ENCODE data around the gene SETD3.

SETD3 gene

DNA sequence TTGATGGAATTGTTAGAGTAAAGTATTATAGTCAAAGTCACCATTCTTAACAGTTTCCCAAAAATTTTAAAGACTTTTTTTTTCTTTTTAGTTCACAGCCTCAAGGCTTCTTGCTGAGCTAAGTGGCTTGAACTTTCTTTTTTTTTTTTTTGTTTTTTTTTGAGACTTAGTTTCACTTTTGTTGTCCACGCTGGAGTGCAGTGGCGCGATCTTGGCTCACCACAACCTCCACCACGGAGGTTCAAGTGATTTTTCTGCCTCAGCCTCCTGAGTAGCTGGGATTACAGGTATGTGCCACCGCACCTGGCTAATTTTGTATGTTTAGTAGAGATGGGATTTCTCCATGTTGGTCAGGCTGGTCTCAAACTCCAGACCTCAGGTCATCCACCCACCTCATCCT lies 92.8 kb downstream of the SETD3 start:
- no peak for DNase-seq

DNA sequence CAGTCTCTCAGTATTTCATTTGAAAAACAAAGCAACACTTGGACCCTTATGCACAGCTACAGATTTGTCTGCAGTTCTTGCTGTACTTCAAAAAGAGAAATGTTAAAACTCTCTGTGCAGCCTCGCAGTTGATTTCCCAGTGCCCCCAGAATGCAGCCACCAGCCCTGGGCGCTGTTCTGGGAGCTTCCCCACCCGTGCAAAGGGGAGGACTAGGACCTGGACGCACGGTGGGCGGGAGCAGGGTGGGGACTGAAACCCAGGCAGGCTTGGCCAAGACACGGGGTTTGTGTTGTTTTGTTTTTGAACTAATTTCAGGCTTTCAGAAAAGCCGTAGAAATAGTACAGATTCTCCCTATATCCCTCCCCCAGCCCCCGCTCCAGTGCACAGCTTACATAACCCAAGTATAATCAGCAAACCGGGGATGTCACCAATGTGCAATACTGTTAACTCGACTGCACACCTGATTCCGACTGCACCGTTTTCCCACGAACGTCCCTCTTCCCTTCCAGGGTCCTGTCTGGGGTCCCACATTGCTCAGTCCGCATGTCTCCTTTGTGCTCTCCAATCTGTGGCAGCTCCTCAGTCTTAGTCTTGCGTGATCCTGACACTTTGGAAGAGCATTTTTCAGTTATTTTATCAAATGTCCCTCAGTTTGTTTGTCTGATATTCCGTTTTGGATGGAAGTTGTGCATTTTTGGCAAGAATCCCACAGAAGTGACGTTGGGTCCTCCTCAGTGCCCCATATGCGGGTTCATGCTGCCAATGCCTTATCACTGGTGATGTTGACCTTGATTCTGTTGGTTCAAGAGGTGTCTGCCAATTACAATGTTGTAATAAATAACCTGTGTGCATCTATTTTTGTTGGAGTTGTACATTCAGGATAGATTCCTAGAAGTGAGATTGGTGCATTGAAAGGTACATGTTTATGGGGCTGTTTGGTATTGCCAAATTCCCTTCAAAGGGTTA lies 95.9 kb downstream of the SETD3 start:
- no peak for DNase-seq

DNA sequence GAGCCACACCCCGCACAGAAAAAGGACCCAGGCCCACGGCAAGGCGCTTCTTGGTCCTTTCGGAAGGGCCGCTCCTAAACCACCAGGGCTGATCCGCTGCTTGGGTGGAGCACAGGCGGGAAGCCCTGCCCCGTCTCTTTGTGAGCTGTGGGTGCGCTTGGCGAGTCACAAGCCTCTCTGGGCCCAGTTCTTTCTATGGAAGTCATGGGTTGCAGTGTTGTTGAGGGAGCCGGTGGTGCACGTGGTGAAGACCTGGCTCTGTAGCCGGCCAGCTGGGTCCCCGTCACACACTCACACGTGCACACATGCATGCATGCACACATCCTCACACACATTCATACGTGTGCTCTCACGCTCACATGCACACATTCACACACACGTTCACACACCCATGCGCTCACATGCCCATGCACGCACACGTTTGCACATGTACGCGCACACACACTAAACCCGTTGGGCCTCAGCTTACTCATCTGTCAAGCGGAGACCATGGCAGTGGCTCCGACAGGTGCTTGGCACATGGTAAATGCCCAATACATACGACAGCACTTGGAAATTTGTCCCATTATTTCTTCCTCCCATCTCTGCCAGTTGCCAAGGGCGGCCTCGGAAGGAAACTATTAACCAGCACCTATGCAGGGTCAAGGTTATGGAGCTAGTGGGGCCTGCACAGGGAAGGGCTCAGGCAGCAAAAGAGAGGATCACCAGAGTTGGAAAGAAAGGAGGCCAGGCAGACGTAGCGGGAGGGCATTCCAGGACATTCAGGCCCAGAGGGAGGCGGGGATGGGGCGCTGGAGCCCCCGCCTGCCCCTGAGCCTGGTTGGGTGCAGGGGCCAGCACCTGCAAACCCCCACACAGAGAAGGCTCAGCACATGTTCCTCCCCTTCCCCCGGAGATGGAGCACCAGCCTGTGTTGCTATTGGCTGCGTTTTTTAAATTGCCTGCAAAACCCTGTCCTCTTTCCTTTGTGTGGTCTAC lies 96.9 kb downstream of the SETD3 start:
- no peak for DNase-seq

DNA sequence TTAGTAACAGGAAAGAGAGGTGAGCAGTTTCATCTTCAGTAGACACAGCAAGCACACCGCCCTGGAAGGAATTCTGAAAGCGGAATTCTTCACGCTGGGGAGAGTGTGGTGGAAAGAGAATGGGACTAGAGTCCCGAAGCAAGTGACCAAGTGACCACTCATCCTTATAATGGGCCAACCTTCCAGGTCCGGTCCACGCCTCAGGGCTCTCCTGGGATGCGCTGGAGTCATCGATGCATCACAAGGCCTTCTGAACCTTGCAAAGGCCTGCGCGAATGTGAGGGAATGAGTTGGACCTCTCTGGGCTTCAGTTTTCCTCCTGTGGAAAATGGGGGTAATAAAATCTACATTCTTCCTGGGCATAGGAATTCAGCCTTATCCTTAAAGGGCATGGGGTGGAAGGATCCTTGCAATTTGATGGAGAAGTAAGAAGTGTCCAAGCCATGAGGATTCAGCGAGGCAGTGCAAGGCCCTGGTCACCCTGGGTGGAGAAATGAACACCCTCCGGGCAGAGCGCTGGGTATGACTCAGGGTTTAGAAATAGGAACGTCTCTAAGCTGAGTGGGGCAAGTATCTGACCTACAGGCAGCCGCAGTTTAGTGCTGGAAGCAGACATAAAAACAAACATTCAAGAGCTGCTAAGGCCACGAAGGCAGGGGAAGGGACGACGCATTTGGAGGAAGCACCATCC lies 97.7 kb downstream of the SETD3 start:
- no peak for DNase-seq

DNA sequence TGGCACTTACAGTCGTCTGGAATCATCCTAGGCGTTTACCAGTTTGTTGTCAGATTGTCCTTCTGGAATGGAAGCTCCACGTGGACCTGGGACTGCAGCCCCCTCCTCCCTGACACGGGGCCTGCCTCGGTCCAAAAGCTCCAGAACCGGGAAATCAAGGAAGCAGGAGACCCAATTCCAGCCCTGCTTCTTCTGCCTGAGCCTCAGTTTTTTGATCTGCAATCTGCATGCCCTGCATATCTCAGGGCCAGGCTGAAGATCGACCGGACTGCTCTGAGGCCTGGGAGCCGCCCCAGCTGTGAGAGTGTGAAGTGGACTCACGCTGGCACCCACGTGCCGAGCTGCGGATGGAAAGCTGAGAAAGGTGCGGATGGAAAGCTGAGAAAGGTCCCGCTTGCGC lies 98.6 kb downstream of the SETD3 start:
- DNase-seq: no peak

DNA sequence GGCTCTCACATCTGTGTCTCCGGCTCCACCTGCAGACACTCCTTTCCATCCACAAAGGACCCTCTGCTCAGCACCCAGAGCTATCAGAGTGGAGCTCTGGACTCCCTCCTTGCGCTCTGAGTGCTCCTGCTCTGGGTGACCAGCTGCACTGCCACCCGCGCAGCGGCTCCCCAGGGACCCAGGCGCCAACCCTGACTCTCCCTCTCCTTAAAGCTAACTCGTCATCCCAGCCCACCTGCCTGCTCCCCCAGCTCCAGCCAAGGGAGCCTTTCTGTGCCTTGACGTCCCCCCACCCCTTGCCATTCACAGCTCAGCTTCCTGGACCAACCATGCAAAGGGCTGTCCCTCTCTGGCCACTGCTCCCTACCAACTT lies 99.0 kb downstream of the SETD3 start:
- no peak for DNase-seq

DNA sequence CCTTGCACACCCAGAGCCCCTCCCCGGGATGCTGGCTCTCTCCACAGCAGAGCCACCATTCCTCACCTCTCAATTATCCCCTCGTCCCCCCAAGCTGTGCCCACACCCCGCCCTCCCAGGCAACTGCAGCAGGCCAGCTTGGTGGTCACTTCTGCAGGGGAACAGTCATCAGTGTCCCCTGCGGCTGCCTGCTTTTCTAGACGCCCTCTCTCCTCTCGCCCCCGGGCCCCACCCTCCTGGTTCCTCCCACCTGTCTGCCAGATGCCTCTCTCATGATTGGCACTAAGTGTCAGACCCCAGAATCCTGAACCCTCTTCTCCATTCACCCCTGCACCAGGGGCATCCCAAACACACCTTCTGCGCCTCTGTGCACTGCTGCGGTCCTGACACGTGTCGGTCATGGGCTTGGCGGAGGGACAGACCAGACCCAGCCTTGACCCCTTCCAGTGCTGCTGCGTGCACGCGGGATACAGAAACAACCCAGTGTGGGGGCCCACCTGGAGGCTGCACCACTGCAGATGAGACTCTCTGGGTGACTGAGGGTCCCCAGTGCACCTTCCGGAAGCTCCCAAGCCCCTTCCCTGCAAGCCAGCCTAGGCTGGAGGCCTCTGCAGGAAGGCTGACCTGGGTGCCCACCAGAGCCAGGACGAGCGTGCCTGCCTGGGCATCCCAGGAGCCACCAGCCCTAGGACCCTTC lies 99.5 kb downstream of the SETD3 start:
- no peak for DNase-seq

DNA sequence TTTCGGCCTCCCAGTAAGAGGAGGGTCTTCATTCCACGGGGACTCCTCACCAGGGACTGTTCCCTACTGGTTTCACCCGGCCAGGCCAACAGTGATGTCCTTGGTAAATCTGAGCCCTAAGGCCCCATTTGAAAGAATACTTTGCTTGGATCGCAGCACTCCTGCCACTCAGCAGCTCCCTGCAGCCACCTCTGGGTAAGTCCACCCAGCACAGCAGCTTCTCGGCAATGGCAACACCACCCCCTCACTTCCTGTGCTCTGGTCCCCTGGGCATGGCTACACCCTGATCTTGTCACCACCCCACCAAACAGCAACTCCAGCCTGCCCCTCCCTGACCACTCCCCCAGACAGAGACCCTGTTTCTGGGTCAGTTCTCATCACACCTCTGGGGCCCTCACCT lies 100.3 kb downstream of the SETD3 start:
- no peak for DNase-seq

DNA sequence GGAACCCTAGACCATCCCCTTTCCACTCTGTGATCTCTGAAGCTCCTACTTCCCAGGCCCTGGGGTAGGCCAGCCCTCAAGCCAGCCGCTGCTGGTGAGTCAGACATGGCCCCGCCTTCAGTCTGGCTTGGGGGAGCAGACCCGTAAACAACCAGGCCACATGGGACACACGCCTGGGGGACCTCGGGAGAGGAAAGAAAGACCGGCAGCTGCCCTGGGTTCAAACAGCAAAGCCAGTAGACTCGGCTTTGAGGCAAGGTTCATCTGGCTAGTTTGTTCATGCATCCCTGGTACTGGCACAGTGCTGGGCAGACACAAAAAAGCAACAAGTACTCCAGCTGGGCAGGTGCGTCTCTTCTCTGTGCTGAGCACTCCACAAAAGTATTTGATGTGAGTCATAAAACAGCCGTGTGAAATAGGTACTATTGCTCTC lies 101.9 kb downstream of the SETD3 start:
- DNase-seq: no peak

DNA sequence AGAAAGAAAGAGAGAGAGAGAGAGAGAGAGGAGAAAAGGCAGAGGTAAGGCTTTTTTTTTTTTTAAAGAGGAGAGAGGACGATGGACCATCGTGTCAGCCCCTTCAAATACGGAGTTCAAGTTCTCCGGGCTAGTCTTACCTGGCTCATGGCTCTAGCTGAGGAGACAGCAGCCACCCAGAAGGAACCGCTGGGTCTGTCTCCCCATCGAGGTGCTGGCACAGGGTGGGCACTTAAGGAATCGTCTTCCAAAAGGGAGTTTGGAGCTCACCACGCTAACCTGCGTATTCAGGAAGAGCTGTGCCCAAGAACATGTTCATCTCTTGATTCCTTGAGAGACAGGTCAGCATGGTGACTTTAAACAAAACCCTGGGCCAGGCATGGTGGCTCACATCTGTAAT lies 102.7 kb downstream of the SETD3 start:
- no peak for DNase-seq

DNA sequence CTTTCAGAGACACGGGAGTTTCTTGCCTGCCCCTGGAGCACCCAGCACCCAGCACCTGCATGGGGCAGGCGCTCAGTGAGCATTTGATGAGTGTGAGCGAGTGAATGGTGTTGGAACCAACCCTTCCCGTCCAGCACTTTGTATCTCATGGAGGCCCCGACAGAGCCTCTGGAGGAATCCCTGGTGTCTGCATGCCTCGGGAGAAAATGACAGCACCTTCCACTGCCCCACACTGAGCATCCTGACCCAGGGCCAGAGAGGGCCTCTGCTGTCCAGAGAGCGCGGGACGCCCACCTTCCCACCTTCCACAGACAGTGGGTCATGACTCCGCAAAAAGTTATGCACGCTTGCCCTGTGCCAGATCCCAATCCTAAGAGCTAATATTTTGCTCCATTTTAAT lies 105.7 kb downstream of the SETD3 start:
- no peak for DNase-seq

DNA sequence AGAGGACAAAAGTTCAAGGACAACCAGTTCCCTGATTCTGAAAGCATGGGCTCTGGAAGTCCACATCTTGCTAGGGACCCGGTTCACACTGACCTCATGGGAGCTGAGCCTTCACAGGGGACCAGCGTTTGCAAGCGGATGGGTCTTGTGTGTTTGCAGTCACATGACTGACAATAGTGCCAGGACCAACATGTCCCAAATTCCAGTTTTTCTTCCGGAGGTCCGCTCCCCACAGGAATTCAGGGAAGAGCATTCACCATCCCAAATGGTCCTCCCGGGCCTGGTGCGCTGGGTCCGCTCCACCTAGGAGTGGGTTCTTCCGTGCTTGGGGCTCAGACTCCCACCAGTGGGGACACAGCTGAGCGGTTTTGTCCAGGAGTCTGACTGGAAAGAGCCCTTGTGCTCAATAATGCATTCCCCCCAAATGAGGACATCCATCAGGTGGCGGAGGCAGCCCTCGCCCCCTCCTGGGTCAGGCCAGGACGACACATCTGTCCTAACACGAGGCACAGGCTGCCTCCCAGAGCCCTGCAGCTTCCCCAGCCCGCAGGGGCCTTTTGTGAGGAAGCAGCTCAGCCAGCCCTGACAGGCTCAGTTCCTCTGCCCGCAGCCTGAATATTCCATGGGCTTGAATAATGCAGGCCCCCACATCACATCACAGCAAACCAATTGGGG lies 116.9 kb downstream of the SETD3 start:
- DNase-seq: no peak

DNA sequence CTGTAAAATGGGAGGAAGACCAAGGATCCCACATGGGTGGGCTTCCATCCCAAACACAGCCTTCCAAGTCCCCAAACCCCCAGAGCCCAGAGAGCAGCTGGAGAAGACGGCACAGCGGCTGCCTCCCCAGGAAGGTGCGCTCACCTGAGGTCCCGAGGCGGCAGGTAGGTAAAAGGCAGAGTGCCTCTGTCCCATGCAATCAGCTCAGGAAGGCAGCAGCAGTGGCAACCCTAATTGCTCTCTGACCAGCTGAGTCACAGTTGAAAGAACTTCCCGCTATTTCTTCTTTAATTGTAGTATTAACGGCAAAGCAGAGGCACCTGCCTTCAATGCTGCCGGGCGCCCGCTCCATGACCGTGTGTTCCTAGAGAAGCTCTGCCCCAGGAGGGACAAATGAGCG lies 117.6 kb downstream of the SETD3 start:
- no peak for DNase-seq

DNA sequence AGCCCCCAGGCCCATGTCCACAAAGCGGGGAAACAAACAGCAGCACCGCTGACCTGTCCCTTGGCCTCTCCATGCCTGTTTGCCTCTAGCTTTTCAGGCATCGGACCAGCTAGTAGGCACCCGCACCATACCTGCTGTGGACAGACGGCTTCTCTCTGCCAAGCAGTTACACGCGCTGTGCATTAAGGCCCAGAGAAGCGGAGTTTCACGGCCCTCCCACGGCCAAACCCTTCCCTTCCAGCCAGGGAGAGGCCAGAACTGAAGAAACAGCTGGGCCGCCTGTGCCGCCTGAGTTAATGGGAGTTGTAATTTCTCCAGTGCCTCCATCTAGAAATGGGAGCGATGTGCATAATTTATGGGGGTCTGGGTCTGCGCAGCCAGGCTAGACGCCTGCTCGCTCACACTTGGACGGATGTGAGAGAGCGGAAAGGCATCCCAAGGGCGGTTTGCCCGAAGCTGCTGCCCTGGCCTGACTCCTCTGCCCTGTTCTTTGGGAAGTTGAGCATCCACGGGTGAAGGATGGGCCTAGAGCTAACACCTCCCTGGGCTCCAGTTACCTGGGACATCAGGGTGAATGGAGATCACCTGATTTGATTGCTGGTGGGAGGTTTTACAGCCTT lies 119.0 kb downstream of the SETD3 start:
- DNase-seq: no peak

DNA sequence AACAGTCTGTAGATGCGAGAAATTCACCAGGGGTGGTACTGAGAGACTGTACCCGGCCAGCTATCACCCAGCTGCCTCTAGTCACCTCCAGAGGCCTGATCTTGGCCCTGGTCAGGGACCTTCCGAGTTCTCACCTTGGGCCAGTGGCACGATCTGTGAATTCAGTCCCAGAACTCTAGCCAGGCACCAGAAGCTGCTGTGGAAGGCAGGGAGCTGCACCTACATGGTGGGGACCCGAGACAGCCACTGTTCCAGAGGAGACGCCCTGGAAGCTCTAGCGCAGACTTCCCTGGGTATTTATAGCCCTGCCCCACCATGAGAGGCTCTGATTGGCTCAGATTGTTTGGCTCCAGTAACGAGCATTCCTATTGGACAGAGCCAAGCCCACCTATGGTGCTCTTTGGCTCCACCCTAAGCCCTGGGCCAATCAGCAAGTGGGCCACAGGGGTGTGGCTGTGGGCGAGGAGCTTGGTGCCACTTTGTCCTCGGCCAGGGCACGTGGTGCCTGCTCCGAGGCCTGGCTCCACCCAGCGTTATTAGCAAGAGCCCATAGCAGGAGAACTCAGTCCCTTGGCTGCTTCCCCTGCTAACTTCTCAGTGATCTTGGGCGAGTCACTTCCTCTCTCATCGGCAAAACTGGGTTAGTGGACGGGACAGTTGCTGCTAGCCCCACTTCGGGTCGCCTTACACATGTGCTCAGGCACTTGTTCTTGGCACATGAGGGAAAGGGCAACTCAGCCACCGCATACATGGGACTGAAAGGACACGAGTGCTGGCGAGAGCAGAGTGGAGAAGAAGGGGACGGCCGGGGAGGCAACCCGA lies 119.7 kb downstream of the SETD3 start:
- DNase-seq: no peak

DNA sequence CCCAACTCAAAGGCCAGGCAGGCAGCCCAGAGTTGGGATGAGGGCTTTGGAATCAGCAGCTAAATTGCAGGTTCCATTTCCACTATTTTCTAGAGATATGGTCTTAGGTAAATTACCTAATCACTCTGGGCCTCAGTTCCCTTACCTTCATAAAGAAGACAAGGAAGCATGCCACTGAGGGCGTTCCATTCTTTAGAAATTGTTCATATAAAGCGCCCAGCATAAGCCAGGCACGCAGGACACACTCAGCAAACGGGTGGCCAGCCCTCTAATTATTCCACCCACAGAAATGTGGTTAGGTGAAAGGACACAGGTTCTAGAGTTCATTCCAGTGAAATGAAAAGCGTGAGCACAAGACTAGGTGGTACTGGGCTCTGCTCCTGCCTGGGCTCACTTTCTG lies 120.8 kb downstream of the SETD3 start:
- no peak for DNase-seq

DNA sequence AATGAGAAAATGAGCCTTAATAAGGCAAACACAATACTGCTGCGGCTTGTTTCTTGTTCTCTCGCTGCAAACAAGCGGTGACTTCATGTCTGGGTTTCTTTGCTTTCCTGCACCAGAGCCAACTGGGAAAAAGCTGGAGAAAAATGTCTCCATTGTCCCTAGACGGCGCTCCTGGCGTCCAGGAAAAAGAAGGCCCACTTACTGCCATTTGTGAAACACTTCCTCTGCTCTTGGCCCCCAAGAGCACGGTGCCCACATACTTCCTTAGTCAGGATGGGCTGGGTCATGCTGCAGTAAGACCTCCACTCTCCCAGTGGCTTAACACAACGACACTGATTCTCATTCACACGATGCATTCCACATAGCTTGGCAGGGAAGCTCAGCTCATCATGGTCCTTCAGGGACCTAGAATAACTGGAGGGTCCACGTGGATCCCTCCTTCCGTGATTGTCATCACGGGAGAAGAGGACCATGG lies 122.7 kb downstream of the SETD3 start:
- no peak for DNase-seq

DNA sequence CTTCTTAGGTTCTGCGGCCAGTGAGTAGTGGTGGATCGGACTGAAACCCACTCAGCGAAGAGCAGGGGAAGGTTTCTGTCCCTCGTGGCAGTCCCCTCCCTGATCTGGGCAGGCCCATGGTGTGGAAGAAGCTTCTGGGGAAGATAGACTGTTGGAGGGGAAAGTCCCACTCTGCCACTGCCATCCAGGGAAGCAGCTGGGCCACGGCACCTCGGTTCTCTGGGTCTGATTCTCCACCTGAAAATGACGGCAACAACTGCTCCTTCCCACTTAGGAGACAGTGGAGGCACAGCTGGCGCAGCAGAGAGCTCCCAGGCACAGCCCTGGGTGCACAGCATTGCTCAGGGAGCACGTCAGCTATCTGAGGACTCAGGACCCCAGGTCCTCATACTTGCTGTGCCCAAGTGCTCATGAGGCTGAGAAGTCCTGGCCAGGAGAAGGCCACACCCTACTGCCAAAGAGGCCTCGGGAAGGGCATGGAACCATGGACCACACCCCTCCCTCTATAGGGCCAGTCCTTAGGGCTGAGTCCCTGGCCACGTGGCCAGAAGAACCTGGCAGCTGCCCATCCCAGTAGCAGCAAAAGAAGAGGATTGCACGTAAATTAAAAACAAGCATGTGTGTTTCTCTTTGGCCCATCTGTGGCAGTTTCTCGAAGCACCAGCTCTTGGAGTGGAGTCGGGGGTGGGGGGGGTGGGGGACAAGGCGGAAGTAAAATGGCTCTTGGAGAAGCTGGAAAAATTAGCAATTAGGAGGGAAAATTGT lies 123.3 kb downstream of the SETD3 start:
- no peak for DNase-seq

DNA sequence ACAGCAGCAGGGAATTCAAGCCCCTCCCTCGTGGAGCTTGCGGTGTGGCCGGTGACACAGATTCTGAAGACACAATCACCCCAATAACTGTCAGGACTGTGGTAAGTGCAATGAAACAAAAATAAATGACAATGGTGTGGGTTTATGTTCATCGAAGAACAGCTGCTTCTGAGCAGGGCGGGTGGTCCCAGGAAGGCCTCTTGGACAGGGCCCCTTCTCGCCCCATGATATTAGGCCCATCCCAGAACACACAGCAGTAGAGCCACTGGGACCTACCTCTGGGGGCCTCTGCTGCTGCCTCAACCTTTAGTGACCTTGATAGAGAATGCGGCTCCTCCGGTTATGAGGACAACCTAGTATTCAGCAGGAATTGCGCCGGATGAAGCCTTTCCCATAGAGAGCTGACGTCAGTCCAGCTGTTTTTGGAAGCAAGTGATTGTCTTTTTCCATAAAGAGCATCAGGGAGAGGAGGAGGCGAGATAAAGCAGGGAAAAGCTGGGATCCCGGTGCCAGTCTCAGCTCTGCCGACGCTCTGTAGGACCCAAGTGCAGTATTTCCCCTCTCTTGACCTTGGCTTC lies 124.5 kb downstream of the SETD3 start:
- DNase-seq: no peak

Data from activated gamma-delta T cell (primary cell).